ENCODE measurements around the gene TSPAN10.

- peak; percentile 54 for TF ChIP-seq EP300 (IDR thresholded peaks at IDR 0.05; ENCODE audit: borderline replicate concordance)
- TF ChIP-seq RAD21 (IDR thresholded peaks at IDR 0.05; ENCODE audit: low read depth), result no peak
- TF ChIP-seq TAF1 (IDR thresholded peaks at IDR 0.05; ENCODE audit: low read depth), result no peak
- TF ChIP-seq CREB1 (IDR thresholded peaks at IDR 0.05; ENCODE audit: low read depth), result no peak
- TF ChIP-seq TEAD4 (IDR thresholded peaks at IDR 0.05), result no peak
- no peak for TF ChIP-seq REST (IDR thresholded peaks at IDR 0.05; ENCODE audit: low read depth)
Measured at GRCh38 chr17:81681672-81682071, 44.7 kb downstream of the TSPAN10 start.
